GM21390 (cell line): Measurements from ENCODE around the gene OR6X1.
A peak's percentile ranks its signal among the peaks of the same experiment; 100 is the strongest.
"Not testable (repeated sequence)": the region's sequence is repeated elsewhere in the genome, so short reads cannot be mapped to it uniquely, and the experiment has no call there.

Experiments used
- ATAC-seq: cut with Tn5 transposase; IDR thresholded peaks from one replicate; pipeline ENCODE4 v1.9.1; 2021; ENCODE audit not compliant: unreplicated experiment

Gene OR6X1

DNA sequence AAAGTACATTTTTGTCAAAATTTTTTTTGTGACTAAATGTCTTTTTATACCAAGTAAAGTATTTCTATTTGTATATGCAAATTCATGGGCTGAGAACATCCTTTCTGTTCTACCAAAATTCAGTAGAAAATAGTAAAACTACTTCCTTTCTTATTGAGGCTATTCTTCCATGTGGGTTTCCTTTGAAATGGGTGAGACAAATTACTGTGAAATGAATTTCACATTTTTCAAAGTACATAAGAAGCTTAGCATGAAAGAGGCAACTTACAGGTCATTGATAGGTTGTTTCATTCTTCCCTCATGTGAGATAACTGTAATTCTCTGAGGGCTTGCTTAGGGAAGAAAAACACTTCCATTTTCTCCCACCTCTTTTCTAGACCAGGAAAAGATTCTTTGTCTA is 1.0 kb upstream of the OR6X1 start:
- ATAC-seq = no peak

DNA sequence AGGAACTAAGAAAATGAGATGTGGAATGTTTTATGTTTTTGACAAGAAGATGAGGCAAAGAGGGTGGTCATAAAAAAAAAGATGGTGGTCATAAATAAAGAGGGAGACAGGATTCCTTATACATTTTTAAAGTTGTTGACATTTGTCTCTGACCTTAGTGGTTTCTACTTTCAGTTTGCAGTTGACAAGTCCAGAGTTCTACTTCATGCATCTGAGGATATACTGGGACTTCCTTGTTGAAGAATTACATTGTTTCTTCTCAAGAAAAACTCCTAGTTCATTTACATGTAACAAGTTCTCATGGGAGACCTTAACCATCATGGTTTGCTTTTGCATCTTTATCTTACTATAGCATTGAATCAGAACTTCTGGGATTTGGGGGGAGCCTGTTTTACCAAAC is 1.2 kb downstream of the OR6X1 start:
- no peak for ATAC-seq

DNA sequence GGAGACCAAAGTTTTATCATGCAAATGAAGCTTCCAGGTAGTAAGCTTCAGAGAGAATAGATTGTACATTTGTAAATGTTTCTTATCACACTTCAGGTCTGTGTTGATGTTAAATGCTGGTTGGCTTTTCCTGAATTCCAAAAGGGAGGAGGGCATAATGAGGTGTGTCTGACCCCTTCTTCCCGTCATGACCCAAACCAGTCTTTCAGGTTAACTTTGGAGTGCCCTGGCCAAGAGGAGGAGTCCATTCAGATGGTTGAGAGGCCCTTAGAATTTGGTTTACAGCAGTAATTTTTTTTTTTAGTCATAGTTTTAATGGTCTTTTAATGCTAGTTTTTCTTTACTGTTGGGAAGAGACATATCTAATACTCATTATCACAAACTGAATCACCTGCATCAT is 2.5 kb downstream of the OR6X1 start:
- ATAC-seq = no peak

DNA sequence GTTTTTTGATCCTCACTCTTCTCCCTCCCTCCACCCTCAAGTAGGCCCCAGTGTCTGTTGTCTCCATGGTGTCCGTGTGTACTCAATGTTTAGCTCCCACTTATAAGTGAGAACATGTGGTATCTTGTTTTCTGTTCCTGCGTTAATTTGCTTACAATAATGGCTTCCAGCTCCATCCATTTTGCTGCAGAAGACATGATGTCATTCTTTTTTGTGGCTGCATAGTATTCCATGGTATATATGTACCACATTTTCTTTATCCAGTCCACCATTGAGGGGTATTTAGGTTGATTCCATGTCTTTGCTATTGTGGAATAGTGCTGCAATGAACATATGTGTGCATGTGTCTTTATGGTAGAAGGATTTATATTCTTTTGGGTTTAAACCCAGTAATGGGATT is 6.0 kb downstream of the OR6X1 start:
- not testable (repeated sequence) for ATAC-seq

DNA sequence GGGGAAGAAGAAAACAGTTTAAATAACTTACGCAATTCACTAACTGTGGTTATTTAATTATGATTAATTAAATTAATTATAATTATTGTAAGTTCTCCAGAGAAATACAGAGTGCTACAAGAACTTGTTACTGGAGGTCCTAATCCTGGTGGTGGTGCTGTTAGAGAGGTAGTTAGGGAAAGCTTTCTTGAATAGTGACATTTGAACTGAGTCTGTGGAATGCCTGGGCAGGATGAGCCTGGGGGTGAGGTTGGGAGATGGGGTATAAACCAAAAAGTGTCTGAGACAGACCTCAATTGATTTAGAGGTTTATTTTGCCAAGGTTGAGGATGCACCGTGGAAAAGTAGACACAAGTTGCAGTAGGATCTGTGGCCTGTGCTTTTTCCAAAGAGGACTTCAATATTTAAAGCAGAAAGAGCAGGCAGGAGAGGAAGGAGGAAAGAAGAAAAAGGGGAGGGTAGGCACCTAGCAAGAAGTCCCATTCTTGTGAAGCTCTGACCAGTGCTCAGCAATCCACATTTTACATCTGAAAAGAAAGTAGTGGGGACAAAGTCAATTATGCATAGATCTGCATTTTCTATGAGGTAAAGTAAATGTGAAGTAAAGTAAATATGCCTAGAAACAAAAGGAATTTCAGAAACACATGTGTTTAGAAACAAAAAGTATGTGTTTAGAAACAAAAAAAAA is 8.4 kb downstream of the OR6X1 start:
- no peak for ATAC-seq

DNA sequence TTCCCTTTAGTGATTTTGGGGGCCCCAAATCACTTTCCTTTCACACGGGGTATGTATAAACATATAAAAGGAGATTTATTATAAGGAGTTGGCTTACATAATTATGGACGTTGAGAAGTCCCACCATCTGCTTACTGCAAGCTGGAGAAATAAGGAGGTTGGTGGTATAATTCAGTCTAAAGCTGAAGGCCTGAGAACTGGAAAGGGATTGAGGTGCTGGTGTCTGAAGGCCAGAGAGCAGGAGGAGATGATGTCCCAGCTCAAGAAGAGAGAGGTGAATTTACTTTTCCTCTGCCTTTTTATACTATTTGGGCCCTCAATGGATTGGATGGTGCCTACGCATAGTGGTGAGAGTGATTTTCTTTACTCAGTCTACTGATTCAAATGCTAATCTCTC is 11.6 kb downstream of the OR6X1 start:
- no peak for ATAC-seq

DNA sequence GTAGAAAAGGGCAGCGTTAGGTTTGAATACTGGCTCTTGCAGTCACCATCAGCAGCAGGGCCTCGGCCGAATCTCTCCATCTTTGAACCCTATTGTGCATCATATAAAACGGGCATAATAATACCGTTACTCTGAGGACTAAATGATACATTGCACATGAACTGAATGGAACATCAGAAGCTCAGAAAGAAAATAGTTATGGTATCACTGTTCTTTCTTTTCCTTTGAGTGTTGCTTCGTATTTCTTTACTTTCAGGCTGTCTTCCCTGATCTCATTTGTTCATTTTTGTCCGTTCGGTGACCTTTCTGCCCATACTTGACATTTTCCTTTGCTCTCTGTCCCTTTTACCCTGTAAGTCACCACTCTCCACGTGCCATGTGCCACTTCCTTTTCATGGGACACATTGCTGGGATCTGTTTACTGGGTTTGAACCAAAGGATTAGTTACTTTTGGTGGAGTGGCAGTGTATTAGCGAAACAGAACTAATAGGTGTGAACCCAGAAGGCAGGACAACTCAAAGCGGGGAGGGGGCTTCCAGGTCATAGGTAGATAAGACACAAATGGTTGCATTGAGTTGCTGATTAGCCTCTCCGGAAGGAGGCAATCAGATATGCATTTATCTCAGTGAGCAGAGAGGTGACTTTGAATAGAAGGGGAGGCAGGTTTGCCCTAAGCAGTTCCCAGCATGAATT is 12.1 kb downstream of the OR6X1 start:
- ATAC-seq = no peak

DNA sequence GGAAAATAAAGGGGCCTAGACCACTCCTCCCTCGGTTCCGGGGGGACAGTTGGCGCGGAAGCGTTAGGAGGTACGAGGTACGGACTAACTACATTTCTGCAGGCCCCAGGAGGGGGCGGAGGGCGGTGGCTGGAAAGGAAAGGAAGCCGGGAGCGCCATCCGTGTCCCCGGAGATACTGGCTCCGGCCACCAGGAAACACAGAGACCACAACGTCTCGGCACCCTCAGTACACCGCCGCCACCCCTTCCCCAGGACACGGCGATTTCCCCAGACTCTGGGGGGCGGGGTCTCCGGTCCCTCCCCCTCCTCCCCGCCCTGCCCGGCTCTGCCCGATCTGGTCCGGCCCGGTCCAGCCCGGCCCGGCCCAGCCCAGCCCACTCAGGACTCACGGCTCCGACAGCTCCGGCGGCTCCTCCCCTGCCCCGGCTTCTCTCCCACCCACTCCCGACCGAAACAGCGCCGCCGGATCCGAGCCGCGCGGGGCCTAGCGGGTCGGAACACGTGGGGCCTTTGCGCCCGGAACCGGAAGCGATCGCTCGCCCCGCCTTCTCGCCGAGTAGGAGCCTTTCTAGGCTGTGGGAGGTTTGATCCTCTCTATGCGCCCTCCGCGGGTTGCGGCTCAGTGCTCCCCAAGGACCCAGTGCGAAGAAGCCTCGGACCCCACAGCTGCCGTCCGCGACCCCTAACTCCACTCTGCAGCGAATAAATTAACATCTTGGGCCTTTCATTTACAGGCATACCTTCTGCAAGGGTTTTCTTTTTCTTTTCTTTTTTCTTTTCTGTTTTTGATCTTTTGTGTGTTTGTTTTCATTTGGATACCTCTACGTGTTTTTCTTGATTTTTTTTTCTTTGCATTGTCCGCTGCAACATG is 12.9 kb downstream of the OR6X1 start, which contains the start of gene ZNF202:
Gene ZNF202 (minus strand): TSS at position 502 of the 872 bp plus-strand sequence. CDS start 10,772 bp downstream, outside the sequence.
- peak; percentile 99 for ATAC-seq

DNA sequence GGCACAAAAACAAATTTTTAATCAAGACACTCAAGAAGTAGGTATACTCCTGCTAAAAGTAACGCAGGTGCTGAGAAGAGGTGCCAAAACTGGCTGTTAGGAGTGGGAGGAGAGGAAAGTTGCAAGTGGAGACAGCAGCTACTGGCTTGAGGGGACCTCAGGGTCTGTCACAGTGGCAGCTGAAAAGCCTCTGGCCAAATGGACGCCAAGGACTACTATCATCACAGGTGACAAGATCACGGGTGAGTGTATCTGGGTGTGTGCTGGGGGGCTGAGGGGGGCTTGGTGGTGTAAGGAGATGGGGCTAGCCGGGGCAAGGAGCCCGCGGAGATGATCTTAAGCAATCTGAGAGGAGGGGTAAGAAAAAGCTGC is 13.5 kb downstream of the OR6X1 start:
- no peak for ATAC-seq

DNA sequence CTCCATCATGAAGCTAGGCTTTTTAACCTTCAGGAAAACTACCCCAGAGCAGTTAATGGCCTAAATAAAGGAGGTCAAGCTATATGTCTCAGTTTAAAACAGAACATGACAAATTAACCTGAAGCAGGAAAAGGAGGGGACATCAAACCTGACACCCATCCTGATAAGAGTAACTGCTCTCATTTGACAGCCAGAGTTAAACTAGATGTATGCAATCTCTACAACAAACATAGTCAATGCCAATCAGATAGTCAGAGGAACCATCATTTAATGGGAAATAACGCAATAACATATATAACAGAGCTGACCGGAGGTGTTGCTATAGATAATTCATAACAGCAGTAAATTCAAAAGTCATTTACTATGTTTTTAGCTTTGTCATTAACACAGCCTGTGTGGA is 15.9 kb downstream of the OR6X1 start:
- ATAC-seq = no peak

DNA sequence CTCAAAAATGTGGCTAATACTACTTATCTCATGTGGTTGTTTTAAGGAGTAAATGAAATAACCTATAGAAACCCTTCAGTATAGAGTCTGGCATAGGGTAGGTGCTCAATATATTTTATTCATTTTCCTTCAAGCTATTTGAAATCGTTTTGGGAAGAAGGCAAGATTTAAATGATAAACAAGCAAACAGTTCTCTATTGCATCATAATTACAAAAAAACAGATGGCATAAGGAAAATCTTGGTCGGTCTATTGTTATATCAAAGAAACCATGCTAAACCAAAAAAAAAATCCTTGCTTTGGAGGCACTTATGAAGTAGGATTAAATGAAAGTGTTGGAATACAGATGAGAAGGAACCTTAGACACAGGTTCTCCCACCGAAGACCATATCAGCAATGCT is 17.5 kb downstream of the OR6X1 start:
- ATAC-seq = no peak

DNA sequence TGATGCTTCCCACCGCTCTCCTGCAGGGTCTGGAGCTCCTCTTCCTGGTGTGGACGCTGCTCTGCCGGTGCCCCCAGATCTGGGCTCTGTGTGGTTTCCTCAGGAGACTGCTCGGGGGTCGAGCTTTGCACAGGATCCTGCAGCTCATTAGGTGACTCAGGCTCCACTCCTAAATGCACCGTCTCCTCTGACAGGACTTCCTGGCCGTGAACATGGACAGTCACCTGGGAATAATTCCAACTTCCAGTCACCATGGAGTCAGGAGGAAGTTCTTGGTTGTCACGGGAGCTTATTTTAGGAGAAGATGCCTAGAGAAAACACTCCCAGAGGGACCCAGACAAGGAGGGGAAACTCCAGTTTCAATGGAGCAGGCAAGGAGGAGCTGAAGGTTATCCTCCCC is 24.7 kb downstream of the OR6X1 start:
- no peak for ATAC-seq

DNA sequence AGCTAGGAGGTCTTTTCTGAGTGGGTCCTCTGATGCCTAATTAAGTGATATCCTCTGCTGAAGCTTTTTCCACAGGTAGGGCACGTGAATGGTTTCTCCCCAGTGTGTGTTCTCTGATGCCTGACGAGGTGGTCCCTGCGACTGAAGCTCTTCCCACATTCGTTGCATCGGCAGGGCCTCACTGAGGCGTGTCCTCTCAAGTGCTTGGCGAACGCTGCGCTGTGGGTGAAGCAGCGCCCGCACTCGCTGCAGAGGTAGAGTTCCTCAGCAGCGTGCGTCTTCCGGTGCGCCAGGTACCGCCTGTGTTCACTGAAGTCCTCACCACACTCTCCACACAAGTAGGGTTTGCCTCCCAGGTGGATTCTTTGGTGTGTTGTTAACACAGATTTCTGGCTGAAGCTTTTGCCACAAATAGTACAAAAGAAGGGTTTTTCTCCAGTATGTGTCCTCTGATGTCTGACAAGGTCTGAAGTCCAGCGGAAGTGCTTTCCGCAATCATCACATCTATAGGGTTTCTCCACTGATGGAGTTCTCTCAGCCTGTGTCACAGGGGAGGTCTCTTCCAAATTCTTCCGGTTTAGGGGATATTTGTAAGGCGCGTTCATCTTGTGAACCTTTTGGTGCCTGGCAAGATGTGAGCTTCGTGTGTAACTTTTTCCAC is 28.2 kb downstream of the OR6X1 start:
- no peak for ATAC-seq

DNA sequence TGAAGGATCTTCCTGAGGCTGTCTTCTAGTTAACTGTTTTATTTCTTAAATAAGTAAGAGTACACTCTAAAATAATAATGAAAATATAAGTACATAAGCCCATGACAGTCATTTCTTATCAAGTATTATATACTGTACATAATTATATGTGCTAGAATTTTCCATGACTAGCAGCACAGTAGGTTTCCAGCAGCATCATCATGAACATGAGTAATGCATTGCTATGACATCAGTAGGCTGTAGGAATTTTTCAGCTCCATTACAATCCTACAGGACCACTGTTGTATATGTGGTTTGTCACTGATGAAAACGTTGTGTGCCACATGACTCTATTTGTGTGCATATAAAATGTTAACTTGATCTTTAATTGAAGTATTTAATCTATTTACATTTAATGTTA is 34.9 kb downstream of the OR6X1 start:
- no peak for ATAC-seq

DNA sequence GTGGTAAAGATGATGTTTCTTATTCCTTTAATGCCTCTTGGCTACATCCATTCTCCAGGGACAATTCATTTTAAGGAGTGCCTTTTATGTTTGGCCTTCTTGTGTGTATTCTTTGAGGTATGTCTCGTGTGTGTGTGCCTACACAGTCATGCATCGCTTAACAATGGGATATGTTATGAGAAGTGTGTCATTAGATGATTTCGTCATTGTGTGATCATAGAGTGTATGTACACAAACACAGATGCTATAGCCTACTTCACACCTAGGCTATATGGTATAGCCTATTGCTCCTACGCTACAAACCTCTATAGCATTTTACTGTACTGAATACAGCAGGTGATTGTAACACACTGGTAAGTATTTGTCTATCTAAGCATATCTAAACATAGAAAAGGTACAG is 35.8 kb downstream of the OR6X1 start:
- ATAC-seq = no peak

DNA sequence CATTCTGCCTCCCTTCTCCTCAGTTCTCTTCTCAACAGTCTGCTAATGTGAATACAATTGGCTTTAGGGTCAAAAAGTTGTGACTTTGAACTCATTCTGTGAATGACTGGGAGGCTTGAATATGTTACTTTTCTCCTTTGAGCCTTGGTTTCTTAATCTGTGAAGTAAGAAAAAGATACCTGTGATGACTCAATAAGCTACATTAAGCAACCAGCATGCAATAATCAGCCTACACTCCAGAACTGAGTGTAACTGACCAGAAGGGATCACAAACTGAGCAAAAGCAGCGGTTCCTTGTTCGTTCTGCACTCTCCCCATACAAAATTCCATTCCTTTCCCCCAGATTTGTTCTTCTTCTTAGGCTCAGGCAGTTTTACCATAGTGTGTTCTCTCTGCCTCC is 36.3 kb downstream of the OR6X1 start:
- ATAC-seq = no peak

DNA sequence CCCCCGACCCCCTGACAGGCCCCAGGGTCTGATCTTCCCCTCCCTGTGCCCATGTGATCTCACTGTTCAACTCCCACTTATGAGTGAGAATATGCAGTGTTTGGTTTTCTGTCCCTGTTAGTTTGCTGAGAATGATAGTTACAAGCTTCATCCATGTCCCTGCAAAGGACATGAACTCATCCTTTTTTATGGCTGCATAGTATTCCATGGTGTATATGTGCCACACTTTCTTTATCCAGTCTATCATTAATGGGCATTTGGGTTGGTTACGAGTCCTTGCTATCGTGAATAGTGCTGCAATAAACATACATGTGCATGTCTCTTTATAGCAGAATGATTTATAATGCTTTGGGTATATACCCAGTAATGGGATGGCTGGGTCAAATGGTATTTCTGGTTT is 41.7 kb downstream of the OR6X1 start:
- not testable (repeated sequence) for ATAC-seq

DNA sequence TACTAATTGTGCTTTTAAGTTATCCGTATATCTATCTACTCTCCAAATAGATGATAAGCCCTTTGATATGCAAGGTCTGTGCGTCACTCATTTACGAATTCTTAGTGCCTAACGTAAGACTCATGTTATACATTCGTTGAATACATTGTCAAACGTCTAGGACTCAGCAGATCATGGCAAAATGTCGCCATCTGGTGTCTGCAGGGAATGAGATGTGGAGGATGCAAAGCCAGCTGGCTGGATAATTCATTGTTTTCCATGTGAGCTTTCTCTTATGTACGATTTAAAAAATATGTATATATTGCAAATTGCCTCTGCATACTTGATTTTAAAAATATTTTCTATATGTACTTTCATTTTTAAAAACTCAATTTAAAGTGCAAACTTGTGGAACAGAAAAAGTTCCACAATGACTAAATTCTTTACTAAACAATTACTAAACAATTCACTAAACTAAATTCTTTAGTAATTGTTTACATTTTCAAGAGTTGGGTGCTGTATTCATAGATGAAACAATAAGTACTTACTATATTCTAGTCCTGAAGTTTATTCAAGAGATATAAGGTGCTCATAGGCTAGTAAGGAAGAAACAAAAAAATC is 46.6 kb downstream of the OR6X1 start:
- ATAC-seq = peak; percentile 65

DNA sequence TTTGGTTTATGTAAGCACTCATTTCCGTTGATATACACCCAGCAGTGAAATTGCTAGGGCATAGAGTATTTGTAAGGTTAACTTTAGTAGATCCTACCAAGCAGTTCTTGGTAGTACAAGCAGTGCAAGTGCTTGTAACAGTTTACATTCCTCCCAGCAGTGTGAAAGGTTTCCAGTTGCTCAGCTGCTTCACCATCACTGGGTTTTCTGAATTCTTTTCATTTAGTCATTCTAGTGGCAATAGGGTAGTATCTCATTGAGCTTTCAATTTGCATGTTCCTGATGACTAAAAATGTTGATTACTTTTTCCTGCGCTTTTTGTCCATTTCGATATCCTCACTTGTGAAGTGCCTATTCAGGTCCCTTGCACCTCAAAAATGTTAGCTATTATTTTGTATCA is 47.1 kb downstream of the OR6X1 start:
- ATAC-seq = no peak

DNA sequence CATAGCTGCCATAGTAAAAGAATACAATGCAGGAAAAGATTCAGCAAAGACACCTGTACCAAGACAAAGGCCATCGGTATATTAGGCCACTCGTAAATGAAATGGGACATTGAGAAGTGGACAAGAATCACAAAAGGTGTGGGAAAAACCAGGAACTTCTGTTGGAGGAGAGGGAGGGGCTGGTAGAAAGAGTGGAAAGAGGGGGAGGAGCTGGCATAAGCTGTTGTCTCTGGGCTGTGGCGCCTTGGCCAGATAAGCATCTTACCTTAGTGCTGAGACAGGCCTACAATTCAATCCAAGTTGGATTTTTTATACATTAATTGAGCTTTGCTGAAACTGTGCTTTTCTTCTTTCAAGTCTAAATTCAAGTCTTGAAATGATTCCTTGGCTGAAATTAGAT is 50.0 kb downstream of the OR6X1 start:
- no peak for ATAC-seq
